GM21717 (cell line): ENCODE data around the gene PRR35.

ENCODE experiments used
- ATAC-seq: cut with Tn5 transposase; IDR thresholded peaks from one replicate; pipeline ENCODE4 v1.9.1; 2021; ENCODE audit warnings: mild to moderate bottlenecking, moderate library complexity; ENCODE audit not compliant: unreplicated experiment

The PRR35 gene

GRCh38 chr16:560204-560700 lies at the start of gene PRR35:
Gene PRR35 (plus strand): TSS chr16:560394. CDS start chr16:563295, 2,901 bp downstream.
- ATAC-seq, result no peak

- no peak for ATAC-seq
Measured at GRCh38 chr16:512802-513201, 47.4 kb upstream of the PRR35 start.

- ATAC-seq, result no peak
Measured at GRCh38 chr16:513950-514349, 46.2 kb upstream of the PRR35 start.

GRCh38 chr16:515175-515938 lies 44.8 kb upstream of the PRR35 start:
- ATAC-seq, result no peak

- ATAC-seq, result no peak
Measured at GRCh38 chr16:515939-516226, 44.3 kb upstream of the PRR35 start.

GRCh38 chr16:516301-516700 lies 43.9 kb upstream of the PRR35 start:
- ATAC-seq, result no peak

- ATAC-seq, result no peak
Measured at GRCh38 chr16:518858-519257, 41.3 kb upstream of the PRR35 start.

GRCh38 chr16:519425-519824 lies 40.8 kb upstream of the PRR35 start:
- no peak for ATAC-seq

GRCh38 chr16:519841-520687 lies 40.1 kb upstream of the PRR35 start:
- no peak for ATAC-seq

GRCh38 chr16:520847-521246 lies 39.3 kb upstream of the PRR35 start:
- no peak for ATAC-seq

GRCh38 chr16:521381-522210 lies 38.6 kb upstream of the PRR35 start:
- no peak for ATAC-seq

GRCh38 chr16:522320-523096 lies 37.7 kb upstream of the PRR35 start:
- no peak for ATAC-seq

- ATAC-seq, result no peak
Measured at GRCh38 chr16:523097-523741, 37.0 kb upstream of the PRR35 start.

- no peak for ATAC-seq
Measured at GRCh38 chr16:524274-525040, 35.7 kb upstream of the PRR35 start.

GRCh38 chr16:525123-525519 lies 35.1 kb upstream of the PRR35 start:
- no peak for ATAC-seq

- no peak for ATAC-seq
Measured at GRCh38 chr16:525520-526180, 34.5 kb upstream of the PRR35 start.

- ATAC-seq, result peak; percentile 11
Measured at GRCh38 chr16:526181-527014, 33.8 kb upstream of the PRR35 start.
